Adrenal gland (tissue), 5 donors: Measurements from ENCODE around the gene TENT5A.

Source experiments
- POLR2A ChIP-seq, 2 donors: fragments of 450-650 bp; IDR thresholded peaks; one replicate each; pipeline ENCODE4 v1.6.1; 2017; ENCODE audit warnings: antibody characterized with exemption in 2 of 2, mild to moderate bottlenecking in 2 of 2, moderate library complexity in 1 of 2
- TF ChIP-seq, protein P1 (sequence below), 6 experiments: fragments of 450-650 bp in 4 of 6; fragments of 200-600 bp in 2 of 6; sonication (generic) in 1 of 6; IDR thresholded peaks; 1 replicate in 5 of 6; 2 replicates in 1 of 6; pipeline versions ENCODE4 v1.5.1 to v1.8.0; 2016 to 2021; ENCODE audit warnings: antibody characterized with exemption in 6 of 6, mild to moderate bottlenecking in 2 of 6, moderate library complexity in 1 of 6
- donor health status: DM: no; HTN: no; CAD: no.

GRCh38 chr6:81754906-81755305 is 2.4 kb upstream of the TENT5A start:
- TF ChIP-seq, protein P1, sequence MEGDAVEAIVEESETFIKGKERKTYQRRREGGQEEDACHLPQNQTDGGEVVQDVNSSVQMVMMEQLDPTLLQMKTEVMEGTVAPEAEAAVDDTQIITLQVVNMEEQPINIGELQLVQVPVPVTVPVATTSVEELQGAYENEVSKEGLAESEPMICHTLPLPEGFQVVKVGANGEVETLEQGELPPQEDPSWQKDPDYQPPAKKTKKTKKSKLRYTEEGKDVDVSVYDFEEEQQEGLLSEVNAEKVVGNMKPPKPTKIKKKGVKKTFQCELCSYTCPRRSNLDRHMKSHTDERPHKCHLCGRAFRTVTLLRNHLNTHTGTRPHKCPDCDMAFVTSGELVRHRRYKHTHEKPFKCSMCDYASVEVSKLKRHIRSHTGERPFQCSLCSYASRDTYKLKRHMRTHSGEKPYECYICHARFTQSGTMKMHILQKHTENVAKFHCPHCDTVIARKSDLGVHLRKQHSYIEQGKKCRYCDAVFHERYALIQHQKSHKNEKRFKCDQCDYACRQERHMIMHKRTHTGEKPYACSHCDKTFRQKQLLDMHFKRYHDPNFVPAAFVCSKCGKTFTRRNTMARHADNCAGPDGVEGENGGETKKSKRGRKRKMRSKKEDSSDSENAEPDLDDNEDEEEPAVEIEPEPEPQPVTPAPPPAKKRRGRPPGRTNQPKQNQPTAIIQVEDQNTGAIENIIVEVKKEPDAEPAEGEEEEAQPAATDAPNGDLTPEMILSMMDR (IDR thresholded peaks at IDR 0.05): no peak
- TF ChIP-seq POLR2A (IDR thresholded peaks at IDR 0.05): no peak
